Lower leg skin (tissue), 3 donors: ENCODE results near the gene ABCG4.

Experiments used
- POLR2A ChIP-seq, 2 donors: fragments of 450-650 bp; IDR thresholded peaks; one replicate each; pipeline ENCODE4 v1.6.1; 2016 to 2017; ENCODE audit warnings: antibody characterized with exemption in 2 of 2, mild to moderate bottlenecking in 1 of 2, moderate library complexity in 1 of 2
- TF ChIP-seq, protein P1 (sequence below), 3 donors: fragments of 450-650 bp; IDR thresholded peaks; one replicate each; pipeline ENCODE4 v1.5.1; 2016; ENCODE audit warnings: antibody characterized with exemption in 3 of 3, mild to moderate bottlenecking in 3 of 3, moderate library complexity in 2 of 3

DNA sequence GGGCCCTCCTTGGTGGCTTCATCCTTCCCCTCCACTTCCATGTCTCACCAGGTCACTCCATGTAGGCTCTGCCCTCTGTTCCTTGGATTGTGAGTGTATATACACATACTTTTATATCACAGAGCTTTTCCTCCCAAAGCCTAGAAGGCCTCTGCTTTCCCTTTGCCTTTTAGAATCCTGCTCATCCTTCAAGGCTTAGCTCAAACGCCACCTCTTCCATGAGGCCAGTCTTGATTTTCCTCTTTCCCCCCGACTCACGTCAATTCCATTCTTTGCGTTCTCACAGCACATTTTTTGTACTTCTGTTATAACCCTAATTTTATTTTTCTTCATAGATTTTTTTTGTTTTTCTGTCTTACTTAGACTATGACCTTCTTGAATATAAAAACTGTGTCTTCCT is 3.8 kb downstream of the ABCG4 start:
- TF ChIP-seq, protein P1, sequence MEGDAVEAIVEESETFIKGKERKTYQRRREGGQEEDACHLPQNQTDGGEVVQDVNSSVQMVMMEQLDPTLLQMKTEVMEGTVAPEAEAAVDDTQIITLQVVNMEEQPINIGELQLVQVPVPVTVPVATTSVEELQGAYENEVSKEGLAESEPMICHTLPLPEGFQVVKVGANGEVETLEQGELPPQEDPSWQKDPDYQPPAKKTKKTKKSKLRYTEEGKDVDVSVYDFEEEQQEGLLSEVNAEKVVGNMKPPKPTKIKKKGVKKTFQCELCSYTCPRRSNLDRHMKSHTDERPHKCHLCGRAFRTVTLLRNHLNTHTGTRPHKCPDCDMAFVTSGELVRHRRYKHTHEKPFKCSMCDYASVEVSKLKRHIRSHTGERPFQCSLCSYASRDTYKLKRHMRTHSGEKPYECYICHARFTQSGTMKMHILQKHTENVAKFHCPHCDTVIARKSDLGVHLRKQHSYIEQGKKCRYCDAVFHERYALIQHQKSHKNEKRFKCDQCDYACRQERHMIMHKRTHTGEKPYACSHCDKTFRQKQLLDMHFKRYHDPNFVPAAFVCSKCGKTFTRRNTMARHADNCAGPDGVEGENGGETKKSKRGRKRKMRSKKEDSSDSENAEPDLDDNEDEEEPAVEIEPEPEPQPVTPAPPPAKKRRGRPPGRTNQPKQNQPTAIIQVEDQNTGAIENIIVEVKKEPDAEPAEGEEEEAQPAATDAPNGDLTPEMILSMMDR (IDR thresholded peaks at IDR 0.05), result no peak
- TF ChIP-seq POLR2A (IDR thresholded peaks at IDR 0.05), result no peak
